IPS DF 4.7 (cell line): ENCODE data around the gene RBMX.
A peak's percentile ranks its signal among the peaks of the same experiment; 100 is the strongest.
"Not testable (repeated sequence)": the region's sequence is repeated elsewhere in the genome, so short reads cannot be mapped to it uniquely, and the experiment has no call there.

Experiments
- DNase-seq: peaks from one replicate; pipeline ENCODE4 v3.0.0-alpha.2; 2013; ENCODE audit warnings: low spot score; ENCODE audit errors: extremely low read depth

RBMX gene

DNA sequence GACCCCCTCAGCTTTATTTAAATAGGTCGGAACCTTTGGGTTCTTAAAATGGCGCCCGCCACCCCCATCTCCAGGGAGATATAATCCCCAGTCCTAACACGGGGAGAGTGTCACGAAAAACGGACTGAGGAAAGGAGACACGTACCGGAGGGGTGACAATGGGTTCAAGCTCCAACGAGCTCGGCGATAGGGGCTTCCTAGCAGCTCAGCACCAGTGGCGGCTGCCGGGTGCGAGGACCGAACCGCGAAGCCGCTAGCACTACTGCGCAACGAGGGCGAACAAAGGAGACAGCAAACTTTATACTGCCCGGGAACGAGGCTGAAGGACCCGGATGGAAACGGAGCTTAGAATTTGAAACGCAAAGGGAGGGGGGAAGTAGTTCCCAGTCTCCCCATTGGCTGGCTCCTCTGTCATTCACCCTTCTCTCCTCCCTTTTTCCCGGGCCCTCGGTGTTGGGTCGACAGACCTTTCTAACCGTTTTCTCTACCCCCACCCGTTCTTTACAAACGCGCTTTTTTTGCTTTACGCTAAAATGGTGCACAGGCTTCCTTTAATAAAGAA lies at the start of gene RBMX:
TSS of gene RBMX (minus strand) at position 274 of the 562 bp plus-strand sequence. CDS start 1,298 bp downstream, outside the sequence.
- peak; percentile 81 for DNase-seq

DNA sequence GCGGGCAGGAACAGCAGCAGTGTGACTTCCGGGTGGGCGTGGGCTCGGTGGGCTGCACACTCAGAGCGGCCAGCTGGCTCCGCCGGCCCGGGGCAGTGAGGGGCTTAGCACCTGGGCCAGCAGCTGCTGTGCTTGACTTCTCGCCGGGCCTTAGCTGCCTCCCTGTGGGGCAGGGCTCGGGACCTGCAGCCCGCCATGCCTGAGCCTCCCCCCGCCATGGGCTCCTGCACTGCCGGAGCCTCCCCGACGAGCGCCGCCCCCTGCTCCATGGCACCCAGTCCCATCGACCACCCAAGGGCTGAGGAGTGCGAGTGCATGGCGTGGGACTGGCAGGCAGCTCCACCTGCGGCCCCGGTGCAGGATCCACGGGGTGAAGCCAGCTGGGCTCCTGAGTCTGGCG lies 40.9 kb upstream of the RBMX start:
- DNase-seq, result not testable (repeated sequence)

DNA sequence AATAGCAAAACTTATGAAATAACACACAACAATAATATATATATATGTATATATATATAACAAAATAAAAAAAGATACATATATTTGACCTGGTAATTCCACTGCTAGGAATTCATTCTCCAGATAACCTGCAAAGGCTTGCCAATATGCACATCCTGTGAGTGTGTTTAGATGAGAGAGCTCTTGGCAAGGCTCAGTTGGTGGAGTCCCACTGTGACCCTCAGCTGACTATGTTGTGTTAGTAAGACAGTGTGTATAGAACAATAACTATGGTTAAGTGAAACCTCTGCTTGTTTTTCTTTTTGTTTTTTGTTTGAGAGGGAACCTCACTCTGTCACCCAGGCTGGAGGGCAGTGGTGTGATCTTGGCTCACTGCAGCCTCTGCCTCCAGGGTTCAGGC lies 39.5 kb upstream of the RBMX start:
- no peak for DNase-seq

DNA sequence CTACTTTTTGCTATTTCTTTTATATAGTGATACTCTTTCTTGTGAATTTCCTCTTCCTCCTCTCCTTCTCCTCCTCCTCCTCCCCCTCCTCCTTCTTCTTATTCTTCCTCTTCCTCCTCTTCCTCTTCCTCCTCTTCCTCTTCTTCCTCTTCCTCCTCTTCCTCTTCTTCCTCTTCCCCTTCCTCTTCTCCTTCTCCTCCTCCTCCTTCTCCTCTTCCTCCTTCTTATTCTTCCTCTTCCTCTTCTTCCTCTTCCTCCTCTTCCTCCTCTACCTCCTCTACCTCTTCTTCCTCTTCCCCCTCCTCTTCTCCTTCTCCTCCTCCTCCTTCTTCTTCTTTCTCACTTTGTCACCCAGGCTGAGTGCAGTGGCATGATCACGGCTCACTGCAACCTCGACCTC lies 36.3 kb upstream of the RBMX start:
- DNase-seq, result no peak

DNA sequence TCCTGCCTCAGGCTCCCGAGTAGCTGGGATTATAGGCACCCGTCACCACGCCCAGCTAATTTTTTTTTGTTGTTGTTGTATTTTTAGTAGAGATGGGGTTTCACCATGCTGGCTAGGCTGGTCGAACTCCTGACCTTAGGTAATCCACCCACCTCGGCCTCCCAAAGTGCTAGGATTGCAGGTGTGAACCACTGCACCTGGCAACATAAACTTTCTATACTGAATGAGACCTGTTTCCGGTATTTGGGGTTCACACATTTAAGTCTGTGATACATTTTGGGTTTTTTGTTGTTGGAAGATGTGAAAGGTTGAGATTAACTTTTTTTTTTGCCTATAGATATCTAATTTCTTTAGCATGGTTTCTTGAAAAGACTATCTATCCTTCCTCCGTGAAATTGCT lies 31.1 kb upstream of the RBMX start:
- DNase-seq, result not testable (repeated sequence)

DNA sequence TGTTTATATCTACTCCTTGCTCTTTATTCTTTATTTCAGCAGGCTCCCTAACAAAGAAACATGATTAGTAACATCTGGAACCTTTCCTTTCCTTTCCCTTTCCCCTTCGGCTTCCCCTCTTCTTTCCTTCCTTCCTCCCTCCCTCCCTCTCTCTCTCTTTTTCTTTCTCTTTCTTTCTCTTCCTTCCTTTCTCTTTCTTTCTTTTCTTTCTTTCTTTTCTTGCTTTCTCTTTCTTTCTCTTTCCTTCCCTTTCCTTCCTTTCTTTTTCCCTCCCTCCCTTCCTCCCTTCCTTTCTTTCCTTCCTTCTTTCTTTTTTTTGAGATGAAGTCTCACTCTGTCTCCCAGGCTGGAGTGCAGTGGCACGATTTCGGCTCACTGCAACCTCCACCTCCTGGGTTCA lies 30.7 kb upstream of the RBMX start:
- DNase-seq, result no peak

DNA sequence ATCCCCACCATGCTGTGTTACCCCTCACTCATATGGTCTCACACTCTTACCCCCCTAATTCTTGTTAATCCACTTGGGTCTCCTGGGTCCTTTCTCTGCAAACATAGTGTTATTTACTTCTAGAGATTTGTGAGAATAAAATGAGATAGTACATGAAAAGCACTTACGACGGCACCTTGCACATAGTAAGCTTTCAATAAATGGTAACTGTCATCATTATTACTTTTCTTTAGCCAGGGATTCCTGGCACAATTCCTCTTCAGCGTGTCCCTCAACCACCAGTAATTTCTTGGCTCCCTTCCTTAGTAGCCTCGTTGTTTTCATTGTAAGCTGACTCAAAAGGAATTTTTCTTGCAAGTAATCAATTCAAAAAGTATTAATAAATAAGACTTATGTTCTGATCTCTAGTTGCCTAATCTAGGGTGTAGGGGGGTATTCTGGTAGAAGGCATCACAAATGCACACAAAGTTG lies 30.1 kb upstream of the RBMX start:
- DNase-seq, result no peak

DNA sequence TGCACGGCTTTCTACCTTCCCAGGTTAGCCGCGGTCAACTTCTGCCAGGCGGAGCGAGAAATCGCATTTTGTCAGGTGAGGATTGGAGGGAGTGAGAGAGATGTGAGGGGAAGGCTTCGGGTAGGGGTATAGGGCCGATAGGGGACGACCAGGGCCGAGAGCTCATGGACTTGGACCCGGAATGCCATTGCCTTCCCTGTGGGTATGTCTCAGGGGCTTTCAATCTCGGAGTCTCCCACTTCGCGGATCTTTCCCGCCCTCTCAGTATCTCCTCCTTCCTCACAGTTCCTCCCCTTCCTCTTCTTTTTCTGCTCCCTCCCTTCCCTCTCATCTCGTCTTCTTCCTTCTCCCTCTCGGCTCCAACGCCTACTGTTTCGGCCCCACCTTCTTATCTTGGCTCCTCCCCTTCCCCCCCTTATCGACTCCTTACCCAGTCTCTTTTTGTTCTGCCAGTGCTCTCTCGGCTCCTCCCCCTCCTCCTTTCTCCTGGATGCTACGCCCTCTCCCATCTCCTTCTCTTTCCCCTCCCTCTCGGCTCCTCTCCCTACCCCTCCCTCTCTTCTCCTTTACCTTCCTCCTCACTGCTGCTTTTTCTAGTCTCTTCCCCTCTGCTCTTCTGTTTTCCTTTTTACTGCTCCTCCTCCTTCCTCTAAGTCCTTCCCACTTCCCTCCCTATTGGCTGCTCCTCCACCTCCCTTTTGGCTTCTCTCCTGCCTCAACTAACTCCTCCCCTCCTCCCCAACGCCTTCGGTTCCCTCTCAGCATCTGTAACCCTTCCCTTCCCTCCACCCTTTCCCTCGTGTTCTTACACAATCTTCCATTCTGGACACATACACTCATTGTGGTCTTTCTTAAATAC lies 29.4 kb upstream of the RBMX start:
- peak; percentile 66 for DNase-seq

DNA sequence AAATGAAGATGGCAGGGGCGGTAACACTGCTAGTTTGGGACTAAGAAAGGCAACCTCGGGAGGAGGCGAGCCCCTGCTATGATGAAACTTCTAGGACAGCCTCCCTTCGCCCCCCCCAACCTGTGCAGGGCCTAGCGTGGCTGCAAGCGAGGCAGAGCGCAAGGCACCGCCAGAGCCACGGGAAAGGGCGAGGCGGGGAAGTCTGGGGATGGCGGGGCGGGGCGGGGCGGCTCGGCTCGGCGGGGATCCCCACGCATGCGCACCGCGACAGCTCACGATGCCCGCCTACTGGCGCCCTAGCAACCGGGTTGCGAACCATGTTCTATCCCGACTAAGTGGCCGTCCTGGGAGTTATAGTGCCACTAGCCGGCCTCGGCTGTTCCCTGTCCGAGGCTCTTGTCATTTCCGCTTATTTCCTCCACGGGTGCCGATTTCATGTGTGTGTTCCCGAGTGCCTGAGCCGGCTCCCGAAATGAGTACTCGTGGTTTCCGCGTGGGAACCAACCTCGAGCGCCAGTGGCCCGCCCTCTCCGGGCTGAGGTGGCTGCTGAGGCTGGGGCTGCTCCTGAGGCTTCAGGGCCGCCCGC lies 28.7 kb upstream of the RBMX start:
- DNase-seq, result no peak

DNA sequence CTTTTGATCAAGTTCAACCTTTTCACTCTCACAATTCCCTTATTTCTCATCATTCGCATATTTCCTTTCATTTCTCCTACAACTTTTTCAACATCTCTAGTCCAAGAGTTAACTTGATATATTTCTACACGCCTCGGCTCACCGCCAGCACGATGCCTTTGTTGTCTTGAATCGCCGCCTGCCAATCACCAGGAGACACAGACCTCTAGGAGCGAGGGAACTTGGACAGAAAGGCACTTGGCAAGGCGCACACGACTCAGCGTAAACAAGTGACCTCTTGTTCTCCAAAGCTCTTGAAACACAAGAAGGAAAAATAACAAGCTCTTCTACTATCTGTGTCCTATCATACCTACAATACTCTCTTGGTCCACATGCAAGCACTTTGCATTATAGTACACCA lies 27.1 kb upstream of the RBMX start:
- no peak for DNase-seq

DNA sequence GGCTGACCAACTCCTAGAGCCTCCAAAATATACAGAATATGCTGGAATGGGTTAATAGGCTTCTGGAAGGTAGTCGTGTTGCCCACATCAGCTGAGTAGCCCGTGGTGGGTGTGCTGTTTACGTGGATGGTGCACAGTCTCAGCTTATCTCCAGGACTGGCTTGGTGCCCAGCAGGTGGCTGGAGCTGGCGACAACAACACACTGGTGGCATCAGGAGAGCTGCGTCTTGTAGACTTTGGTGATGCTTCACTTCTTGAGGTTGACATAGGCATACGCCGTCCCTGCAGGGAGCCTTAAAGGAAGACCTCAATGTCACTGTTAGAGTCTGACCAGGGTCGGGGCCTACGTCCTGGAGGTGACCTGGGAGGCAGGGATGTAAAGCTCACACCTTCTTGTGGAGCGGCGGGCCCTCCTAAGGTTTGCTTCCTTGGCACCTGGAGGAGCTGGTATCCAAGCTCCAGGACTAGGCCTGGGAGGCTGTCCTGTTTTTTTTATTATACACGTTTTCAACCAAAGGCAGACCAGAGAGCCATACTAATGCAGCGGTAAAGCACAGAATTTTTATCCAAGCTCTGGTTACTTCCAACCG lies 26.5 kb upstream of the RBMX start:
- no peak for DNase-seq

DNA sequence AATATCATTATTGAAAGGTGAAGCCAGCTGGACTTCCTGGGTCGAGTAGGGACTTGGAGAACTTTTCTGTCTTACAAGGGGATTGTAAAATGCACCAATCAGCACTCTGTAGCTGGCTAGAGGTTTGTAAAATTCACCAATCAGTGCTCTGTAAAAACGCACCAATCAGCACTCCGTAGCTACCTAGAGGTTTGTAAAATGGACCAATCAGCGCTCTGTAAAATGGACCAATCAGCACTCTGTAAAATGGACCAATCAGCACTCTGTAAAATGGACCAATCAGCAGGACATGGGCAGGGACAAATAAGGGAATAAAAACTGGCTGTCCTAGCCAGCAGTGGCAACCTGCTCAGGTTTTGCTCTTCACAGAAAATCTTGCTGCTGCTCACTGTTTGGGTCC lies 23.5 kb upstream of the RBMX start:
- DNase-seq, result not testable (repeated sequence)

DNA sequence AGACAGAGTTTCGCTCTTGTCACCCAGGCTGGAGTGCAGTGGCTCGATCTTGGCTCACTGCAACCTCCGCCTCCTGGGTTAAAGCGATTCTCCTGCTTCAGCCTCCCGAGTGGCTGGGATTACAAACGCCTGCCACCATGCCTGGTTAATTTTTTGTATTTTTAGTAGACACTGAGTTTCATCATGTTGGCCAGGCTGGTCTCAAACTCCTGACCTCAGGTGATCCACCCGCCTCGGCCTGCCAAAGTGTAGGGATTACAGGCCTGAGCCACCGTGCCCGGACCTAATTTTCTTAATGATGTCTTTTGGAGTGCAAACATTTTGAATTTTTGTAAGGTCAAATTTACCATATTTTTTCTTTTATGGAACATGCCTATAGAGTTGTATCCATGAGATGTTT lies 19.5 kb upstream of the RBMX start:
- not testable (repeated sequence) for DNase-seq

DNA sequence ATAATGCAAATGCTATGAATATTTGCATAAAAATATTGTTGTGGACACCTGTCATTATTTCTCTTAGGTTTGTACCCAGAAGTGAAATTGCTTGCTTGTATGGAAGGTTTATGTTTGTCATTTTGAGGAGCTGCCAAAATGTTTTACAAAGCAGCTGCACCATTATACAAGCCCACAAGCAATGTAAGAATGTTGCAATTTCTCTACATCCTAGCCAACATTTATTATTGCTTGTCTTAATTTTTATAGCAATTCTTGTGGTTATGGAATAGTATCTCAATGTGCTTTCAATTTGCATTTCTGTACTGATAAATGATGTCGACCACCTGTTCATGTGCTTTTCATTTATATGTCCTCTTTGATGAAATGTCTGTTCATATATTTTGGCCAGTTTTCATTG lies 18.7 kb upstream of the RBMX start:
- DNase-seq, result no peak

DNA sequence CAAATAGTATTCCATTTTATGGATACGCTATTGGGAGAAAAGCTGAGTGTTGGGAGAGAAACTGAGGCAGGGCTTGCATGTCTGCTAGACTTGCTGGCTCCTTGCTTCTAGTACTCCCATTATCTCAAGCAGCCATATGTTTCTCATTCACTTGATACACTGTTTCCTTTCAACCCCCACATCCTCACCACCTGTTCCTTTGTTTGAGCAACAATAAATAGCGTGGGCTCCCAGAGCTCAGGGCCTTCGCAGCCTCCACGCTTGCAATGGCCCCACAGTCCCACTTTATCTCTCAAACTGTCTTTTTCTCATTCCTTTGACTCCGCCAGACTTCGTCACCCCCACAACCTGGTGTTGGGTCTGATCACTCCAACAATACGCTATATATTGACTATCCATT lies 18.2 kb upstream of the RBMX start:
- not testable (repeated sequence) for DNase-seq

DNA sequence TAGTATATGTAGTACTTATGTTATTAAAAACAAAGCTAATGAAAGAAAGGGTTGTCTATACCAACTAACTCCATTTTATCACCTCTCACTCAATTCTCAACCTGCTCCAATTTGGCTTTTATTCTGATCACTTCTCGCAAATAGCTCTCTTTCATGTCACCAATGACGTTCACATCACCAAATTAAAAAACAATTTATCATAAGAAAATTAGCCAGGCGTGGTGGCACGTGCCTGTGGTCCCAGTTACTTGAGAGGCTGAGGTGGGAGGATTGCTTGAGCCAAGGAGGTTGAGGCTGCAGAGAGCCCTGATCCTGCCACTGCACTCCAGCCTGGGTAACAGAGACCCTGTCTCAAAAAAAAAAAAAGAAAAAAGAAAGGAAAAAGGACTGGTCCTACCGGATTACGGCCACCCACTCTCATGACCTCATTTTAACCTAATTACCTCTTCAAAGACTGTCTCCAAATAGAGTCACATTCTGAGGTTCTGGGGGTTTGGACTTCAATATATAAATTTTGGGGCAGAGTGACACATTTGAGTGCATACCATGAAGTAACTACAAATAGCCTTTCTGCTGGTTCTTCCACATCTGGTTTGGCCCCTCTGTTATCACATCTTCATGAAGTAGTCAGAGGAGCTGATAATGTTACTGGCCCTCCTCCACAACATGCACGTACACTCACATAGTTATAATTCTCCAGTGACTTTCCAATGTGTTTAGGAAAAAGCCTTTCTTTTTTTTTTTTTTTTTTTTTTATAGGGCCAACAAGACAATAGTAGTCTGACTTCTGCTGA lies 15.8 kb upstream of the RBMX start:
- DNase-seq, result no peak

DNA sequence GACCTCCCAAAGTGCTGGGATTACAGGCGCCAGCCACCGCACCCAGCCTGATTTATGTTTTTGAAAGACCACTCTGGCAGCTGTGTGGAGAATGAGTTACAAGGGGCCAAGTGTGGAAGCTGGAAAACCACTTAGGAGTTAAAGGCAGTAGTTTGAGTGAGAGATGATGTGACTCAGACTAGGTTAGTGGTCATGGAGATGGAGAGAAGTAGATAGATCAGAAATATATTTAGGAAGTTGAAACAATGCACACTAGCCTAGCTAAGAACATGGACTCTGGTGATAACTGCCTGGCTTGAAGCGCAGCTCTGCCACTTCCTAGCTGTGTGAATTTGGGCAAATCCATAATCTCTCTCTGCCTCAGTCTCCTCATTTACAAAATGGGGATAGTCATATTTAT lies 11.9 kb upstream of the RBMX start:
- no peak for DNase-seq

DNA sequence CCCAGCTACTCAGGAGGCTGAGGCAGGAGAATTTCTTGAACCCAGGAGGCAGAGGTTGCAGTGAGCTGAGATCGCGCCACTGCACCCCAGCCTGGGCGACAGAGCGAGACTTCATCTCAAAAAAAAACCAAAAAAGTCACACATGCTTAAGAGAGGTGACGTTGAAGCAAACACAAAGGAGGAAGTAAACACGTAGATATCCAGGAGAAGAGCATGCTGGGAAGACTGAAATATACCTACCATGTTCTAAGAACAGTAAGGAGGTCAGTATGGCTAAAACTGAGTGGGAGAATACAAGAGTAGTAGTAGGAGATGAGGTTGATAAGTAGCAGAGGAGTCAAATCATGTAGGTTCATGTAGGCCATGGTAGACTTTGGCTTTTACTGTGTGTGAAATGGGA lies 10.1 kb upstream of the RBMX start:
- not testable (repeated sequence) for DNase-seq

DNA sequence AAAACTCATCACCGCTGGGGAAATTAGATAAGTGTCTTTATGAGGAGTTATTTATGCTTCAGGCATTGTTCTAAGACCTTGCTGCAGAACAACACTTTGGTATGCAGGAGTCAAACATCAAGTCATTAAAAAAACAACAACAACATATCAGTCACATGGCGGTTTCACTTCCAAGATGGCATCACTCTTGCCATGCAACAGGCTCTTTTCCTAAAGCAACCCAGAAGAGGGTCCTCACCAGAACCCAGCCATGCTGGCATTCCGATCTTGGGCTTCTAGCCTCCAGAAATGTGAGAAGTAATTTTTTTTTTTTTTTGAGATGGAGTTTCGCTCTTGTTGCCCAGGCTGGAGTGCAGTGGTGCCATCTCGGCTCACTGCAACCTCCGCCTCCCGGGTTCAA lies 8.7 kb upstream of the RBMX start:
- DNase-seq, result no peak

DNA sequence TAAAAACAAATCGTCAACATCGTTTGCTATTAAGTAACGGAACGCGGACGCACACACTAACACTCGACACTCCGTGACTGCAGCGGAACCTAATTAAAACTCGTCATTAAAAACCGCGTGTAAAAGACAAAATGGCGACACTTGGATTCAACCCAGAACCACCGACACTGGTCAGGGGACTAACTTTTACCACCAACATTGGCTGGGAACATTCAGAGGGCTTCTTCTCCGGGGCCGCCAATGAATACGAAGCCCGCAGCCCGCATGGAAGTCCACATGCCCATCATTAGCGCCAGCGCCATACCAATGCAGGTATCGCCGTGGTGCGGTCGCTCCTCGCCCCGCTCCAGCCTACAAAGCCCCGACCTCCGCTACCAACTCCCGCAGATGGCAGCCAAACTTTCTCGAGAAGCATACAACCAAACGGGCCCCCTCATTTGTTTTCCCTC lies 498 bp downstream of the RBMX start:
- no peak for DNase-seq

DNA sequence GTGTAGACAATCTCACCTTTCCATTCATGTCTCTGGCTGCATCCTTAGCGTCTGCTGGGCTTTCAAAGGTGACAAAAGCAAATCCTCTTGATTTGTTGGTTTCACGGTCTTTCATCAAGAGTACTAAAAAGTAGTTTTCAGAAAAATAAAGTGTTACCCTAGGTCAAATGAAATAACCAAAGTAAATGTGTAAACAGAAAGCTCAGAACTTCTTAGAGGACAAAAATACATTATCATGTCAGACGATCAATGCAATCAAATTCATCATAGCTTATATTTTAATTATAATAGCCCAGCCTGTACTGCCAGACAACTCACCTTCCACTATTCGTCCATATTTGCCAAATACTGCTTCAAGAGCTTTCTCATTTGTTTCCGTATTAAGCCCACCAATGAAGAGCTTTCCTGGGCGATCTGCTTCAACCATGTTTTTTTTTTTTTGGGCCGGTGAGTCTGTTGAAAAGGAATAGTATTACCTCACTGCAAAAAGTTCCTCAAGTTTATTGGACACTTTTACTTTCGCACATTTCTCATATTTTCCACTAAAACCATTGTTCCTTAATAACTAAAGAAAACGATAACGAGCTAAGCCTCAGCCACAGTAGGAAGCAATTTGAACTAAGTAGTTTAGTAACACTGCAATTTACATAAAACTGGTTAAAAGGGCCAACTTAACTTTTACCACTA lies 1.4 kb downstream of the RBMX start:
- no peak for DNase-seq
